NCI-H2029 treated with DMSO at 0.1 percent for 48 hours (cell line): ENCODE results near the gene SNAP91.
"Not testable (repeated sequence)": the region's sequence is repeated elsewhere in the genome, so short reads cannot be mapped to it uniquely, and the experiment has no call there.

Experiments used
- DNase-seq: peaks from one replicate; lab custom pipeline; 2025; lab: John Stamatoyannopoulos, UW

Gene SNAP91

GRCh38 chr6:83633149-83633548 lies 75.8 kb downstream of the SNAP91 start:
- DNase-seq, result no peak

DNA sequence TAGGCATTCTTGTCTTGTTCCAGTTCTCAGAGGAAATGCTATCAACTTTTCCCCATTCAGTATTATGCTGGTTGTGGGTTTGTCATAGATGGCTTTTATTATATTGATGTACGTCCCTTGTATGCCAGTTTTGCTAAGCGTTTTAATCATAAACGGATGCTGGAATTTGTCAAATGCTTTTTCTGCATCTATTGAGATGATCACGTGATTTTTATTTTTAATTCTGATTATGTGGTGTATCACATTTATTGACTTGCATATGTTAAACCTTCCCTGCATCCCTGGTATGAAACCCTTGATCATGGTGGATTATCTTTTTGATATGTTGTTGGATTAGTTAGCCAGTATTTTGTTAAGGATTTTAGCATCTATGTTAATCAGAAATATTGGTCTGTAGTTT lies 79.0 kb downstream of the SNAP91 start:
- not testable (repeated sequence) for DNase-seq

DNA sequence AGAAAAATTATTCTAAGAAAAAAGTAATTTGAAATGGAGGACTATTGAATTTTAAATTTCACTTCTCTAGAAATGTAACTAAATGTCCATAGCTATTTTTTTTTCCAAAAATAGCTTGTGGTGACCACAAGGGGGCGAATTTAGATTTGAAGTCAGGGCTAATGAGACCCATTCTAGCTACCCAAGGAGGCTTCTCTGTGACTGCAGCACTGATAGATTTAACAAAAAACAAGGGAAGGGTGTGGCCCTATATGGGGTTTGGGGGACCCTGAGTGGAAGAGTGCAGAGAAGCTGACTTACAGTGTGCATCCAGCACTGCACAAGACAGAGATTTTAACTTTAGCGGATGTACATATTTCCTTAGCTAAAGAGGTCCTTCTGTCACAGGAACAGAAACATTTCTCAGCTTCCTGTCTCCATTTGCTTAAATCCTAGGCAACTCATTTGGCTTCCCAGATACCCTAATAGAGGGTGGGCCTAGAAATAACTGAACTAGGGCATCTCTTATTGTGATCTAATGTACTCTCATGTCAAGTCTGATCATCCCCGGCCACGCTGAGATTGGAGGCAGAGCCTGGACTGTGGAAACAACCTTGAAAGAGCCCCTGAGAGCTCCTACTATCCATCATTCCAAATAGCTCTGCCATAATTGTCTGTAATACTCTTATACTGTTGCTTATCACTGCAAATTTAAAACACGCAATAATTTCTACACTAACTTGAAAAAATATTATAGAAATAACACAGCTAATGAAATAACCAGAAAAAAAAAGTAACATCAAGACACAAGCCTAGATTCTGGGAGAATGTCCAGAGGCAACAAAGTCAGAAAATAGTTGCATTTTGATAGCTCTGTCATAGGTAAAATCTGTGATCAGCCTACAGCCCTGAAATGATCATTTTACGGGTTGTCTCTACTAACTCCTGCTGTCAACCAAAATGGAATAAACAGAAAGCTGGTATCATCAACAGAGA lies 93.6 kb downstream of the SNAP91 start:
- DNase-seq, result peak; percentile 14

DNA sequence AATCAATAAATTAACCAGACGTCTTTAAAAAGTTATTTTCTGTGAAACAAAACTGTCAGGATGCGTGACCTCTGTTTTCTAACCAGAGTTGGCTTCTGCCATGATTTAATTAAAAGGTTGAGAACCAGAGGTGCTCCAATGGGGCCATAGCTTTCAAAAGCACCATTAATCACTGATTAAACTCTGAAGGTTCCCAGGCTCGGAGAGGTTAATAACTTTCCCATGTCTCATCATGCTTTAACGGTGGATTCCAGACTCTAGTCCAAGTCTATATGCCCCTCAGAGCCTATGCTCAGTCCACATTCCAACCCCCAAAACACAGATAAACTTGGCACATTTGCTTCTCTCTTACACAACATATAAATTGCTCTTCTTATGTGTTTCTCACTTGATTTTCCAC lies 95.5 kb downstream of the SNAP91 start:
- no peak for DNase-seq

- DNase-seq, result no peak
Observed at GRCh38 chr6:83609248-83609647, 99.7 kb downstream of the SNAP91 start.

DNA sequence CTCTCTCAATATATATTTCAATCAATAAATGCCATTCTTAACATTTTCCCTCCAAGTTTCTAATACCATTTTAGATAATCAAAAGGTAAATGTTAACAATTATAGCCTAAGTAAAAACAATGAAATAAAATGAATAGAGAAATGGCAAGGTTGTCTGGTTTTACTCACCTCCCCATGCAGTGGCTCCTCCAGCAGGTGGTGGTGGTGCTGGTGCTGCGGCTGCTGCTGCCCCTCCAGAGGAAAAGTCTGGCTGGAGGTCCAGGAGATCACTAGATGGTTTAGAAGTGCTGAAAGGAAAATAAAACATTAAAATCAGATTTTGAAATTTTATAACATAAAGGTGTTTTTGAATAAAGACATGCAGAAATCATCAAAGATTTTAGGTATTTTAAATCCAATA lies 103.4 kb downstream of the SNAP91 start:
- DNase-seq, result no peak

- DNase-seq, result no peak
Observed at GRCh38 chr6:83603551-83603950, 105.3 kb downstream of the SNAP91 start.

DNA sequence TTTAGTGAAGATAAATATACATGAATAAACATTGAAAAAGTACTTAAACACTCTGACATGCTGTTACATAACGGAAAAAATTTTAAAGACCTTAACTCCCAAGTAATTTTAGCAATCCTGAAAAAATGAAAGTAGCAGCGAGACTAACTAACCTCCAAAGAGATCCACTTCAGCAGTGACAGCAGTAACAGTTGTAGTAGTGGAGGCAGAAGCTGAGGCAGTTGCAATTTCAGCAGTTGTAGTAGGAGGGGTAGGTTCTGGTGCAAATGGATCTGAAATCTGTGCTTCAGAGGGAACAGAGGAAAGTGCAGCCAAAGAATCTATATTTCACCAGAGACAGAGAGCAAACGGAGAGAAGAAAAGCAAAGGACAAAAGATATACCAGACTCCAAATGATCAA lies 107.8 kb downstream of the SNAP91 start:
- DNase-seq, result no peak

DNA sequence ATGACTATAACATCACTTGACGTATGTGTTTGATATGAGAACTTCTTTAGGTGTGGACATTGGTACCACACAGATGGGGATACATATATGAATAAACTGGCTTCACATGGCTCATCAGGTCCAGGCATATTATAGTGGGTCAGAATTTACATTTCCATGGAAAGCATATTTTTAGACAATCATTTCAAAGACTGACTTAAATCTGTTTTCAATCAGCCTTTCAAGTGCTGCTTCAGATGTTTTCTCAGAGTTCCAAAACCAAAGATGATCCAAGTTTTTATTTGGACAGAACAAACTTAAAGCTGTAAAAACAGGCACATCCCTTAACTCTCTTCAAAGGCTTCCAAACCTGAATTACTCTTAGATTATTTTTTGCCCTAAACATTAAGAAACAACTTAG lies 108.4 kb downstream of the SNAP91 start:
- no peak for DNase-seq

DNA sequence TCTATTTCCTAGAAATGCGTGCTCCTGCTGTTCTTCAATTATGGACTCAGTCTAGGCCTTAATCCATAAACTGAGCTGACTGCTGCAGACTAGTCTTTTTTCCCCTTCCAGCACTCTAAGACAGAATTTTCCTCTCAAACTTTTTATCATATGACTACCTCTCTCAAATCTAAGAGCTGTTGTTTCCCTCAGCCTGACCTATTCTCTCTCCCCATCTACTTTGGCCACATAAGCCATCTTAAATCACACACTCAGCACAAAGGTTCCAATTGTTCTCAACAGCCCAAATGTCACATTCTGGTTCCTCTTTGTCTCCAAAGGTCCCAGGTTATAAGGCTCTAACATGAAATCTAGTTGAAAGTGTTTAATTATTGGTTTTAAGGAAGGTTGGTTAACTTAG lies 111.4 kb downstream of the SNAP91 start:
- DNase-seq, result no peak

GRCh38 chr6:83597051-83597450 lies 111.8 kb downstream of the SNAP91 start:
- no peak for DNase-seq

DNA sequence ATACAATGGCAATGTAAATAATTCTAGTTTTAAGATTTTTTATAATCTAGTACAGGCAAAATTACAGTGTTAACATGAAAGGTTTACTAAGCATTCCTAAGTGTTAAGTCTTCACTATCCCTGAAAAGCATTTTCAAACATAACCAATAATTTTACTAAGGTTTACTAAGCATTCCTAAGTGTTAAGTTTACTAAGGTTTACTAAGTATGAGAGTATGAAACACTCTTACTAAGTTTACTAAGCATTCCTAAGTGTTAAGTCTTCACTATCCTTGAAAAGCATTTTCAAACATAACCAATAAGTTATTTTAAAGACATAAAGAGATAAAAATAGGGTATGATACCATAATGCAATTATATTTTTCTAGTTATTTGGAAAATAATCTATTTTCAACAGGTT lies 114.0 kb downstream of the SNAP91 start:
- DNase-seq, result no peak

- no peak for DNase-seq
Observed at GRCh38 chr6:83593395-83593785, 115.5 kb downstream of the SNAP91 start.

DNA sequence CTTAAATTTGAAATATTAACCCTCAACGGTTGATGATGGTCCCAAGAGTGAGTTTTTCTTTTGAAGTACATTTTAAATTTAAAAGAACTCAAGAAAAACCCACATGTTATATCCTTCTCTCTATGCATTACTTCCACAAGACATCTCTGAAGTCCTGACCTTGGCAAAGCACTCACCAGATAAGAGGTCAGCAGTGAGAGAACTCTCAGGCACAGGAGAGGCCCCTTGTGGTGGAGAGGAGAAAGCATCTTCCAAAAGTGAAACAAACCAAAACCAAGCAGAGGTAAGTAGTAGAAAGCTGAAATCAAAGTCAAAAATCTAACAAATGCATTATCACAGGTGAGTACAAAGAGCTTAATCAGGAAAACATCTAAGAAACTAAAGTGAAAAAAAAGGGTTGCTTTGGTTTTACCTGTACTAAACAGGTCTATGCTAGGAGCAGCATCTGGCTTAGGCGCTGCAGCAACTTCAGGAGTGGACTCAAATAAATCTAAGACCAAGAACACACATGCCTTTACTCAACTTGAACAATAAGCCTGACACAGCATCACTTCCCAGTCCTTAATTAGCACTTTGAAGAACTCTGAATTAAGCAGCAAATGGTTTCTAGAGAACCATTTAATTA lies 116.0 kb downstream of the SNAP91 start:
- DNase-seq, result no peak

DNA sequence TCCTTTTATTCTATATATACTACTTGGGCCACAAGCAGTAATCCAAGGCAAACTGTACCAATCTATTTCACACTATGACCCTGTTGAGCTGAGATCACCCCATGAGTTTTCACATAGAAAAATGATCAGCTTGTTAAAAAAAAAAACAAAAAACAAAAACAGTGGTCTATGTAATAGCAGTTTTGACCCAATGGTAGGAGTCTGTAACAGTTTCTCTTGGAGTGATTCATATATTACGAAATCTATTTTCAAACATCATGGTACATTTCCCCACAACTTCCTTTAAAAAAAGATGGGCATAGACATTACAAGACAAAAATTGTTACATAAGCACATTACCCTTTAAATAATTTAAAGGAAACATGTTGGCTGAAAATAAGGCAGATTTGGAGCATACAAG lies 118.5 kb downstream of the SNAP91 start:
- no peak for DNase-seq

DNA sequence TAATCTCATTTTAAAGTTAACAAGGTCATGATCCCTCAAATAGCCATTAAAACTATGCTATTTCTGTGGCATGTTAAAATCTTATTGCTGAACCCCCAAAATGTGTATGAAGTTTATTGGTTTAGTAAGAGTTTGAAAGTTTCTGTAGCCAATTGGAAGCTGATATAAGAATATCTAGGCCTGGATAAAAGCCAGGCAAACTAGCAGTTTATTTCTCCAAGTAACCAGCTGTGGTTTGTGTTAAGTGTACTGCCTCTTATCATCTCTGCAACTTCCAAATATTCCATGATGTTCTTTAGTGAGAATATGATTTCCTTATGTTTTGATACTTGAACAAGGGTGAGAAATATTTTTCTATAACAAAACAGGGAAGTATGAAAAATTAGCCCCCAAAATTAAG lies 119.8 kb downstream of the SNAP91 start:
- no peak for DNase-seq

DNA sequence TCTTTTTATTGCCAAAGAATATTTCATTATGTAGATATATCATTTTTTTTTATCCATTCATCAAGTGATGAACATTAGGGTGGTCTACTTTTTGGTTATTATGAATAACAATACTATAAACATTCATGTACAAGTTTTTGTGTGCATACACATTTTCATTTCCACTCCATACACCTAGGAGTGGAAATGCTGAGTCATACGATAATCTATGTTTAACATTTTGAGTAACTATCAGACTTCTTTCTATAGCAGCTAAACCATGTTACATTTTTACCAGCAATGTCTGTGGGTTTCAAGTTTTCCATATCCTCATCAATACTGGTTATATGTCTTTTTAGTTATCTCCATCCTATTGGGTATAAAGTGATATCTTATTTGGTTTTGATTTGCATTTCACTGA lies 130.8 kb downstream of the SNAP91 start:
- no peak for DNase-seq

- no peak for DNase-seq
Observed at GRCh38 chr6:83574783-83575182, 134.1 kb downstream of the SNAP91 start.

DNA sequence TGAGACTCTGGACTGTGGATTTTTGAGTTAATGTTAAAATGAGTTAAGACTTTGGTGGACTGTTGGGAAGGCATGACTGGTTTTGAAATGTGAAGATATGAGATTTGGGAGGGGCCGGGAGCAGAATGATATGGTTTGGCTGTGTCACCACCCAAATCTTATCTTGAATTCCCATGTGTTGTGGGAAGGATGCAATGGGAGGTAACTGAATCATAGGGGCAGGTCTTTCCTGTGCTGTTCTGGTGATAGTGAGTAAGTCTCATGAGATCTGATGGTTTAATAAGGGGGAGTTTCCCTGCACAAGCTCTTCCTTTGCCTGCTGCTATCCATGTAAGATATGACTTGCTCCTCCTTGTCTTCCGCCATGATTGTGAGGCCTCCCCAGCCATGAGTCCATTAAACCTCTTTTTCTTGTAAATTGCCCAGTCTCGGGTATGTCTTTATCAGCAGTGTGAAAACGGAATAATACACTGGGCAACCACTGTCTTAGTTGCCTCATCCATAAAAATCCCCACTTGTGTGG lies 137.2 kb downstream of the SNAP91 start:
- not testable (repeated sequence) for DNase-seq

DNA sequence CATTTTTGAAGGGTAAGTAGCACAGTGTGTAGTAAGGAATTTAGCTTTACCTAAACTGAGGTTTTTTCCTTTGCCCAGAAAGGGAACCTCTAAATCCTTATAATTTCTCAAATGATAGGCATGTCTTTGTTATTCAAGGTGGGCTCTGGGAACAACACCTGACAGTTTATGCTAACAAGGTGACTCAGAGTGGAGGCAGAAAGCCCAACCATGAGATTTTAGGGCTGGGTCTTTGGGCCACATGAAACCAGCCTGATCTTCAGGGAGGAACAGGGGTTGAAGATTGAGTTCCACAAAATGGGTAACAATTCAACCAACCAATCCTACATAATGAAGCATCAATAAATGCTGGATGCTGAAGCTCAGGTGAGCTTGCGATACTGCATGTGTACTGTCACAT lies 149.9 kb downstream of the SNAP91 start:
- DNase-seq, result no peak

GRCh38 chr6:83556871-83557270 lies 152.0 kb downstream of the SNAP91 start:
- no peak for DNase-seq

DNA sequence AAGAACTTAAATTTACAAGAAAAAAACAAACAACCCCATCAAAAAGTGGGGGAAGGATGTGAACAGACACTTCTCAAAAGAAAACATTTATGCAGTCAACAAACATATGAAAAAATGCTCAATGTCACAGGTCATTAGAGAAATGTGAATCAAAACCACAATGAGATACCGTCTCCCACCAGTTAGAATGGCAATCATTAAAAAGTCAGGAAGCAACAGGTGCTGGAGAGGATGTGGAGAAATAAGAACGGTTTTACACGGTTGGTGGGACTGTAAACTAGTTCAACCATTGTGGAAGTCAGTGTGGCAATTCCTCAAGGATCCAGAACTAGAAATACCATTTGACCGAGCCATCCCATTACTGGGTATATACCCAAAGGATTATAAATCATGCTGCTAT lies 157.2 kb downstream of the SNAP91 start:
- DNase-seq, result not testable (repeated sequence)

GRCh38 chr6:83550482-83550881 lies 158.4 kb downstream of the SNAP91 start:
- not testable (repeated sequence) for DNase-seq
